SK-N-SH treated with all-trans-retinoic acid at 6 μM for 48 hours (cell line): ENCODE data around the gene CTNND2.

Source experiments
- ARNTL ChIP-seq: fragments of 450-650 bp; formaldehyde crosslinking; IDR thresholded peaks from 2 replicates; pipeline ENCODE4 v1.5.0; 2020; ENCODE audit warnings: low read depth, mild to moderate bottlenecking, moderate library complexity, borderline replicate concordance
- ESRRG ChIP-seq: fragments of 250-450 bp; sonication (Bioruptor Pico); IDR thresholded peaks from 2 replicates; pipeline ENCODE4 v1.6.1; 2021; ENCODE audit warnings: mild to moderate bottlenecking
- GLIS3 ChIP-seq: fragments of 250-450 bp; sonication (Bioruptor Pico); IDR thresholded peaks from 2 replicates; pipeline ENCODE4 v1.5.0; 2020; ENCODE audit warnings: mild to moderate bottlenecking, moderate library complexity
- OSR1 ChIP-seq: fragments of 250-450 bp; sonication (Bioruptor Pico); IDR thresholded peaks from 2 replicates; pipeline ENCODE4 v1.8.0; 2022; ENCODE audit warnings: moderate library complexity, mild to moderate bottlenecking, inconsistent platforms
- PPARA ChIP-seq: fragments of 250-450 bp; sonication (Bioruptor Pico); IDR thresholded peaks from 2 replicates; pipeline ENCODE4 v1.5.0; 2020; ENCODE audit warnings: mild to moderate bottlenecking, borderline replicate concordance
- RARB ChIP-seq: fragments of 250-450 bp; sonication (Bioruptor Pico); IDR thresholded peaks from 2 replicates; pipeline ENCODE4 v1.8.0; 2021; ENCODE audit warnings: mild to moderate bottlenecking, moderate library complexity
- SNAI2 ChIP-seq: fragments of 250-450 bp; sonication (Bioruptor Pico); IDR thresholded peaks from 2 replicates; pipeline ENCODE4 v1.5.0; 2020; ENCODE audit warnings: mild to moderate bottlenecking, moderate library complexity
- TCF4 ChIP-seq: fragments of 250-450 bp; sonication (Bioruptor Pico); IDR thresholded peaks from 2 replicates; pipeline ENCODE4 v1.8.0; 2021; ENCODE audit warnings: mild to moderate bottlenecking, moderate library complexity, borderline replicate concordance
- ZC3H10 ChIP-seq: fragments of 250-450 bp; sonication (Bioruptor Pico); IDR thresholded peaks from 2 replicates; pipeline ENCODE4 v1.5.1; 2021; ENCODE audit warnings: mild to moderate bottlenecking, moderate library complexity
- ZFP3 ChIP-seq: fragments of 250-450 bp; sonication (Bioruptor Pico); IDR thresholded peaks from 2 replicates; pipeline ENCODE4 v1.5.0; 2020; ENCODE audit warnings: mild to moderate bottlenecking, moderate library complexity
- ZFP30 ChIP-seq: fragments of 450-650 bp; formaldehyde crosslinking; IDR thresholded peaks from 2 replicates; pipeline ENCODE4 v1.5.0; 2022; ENCODE audit warnings: mild to moderate bottlenecking, moderate library complexity
- ZNF8 ChIP-seq: fragments of 450-650 bp; formaldehyde crosslinking; IDR thresholded peaks from 2 replicates; pipeline ENCODE4 v1.5.0; 2020; ENCODE audit warnings: mild to moderate bottlenecking, moderate library complexity
- TF ChIP-seq, protein P1 (sequence below): fragments of 250-450 bp; sonication (Bioruptor Pico); IDR thresholded peaks from 2 replicates; pipeline ENCODE4 v1.8.0; 2020; ENCODE audit warnings: mild to moderate bottlenecking, moderate library complexity, borderline replicate concordance
- TF ChIP-seq, protein P2 (sequence below): fragments of 250-450 bp; sonication (Bioruptor Pico); IDR thresholded peaks from 2 replicates; pipeline ENCODE4 v1.8.0; 2021; ENCODE audit warnings: low read depth, mild to moderate bottlenecking, moderate library complexity, borderline replicate concordance

DNA sequence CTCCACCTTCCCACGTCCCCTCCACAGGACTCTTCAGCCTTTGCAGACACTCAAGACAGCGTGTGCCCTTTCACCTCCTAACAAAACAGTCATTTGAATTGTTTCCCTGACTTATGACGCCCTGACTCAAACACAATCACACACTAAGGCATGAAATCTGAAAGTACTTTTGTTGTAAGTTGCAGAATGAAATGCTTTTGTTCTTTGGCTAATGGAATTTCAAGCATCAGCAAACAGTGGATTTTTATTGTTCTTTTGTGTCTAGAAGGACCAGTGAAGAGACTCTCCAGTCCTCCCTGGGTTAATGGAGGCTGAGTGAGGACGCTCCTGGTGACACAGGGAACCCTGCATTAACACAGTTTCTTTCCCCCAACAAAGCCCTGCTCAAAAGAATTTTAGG is 380.1 kb downstream of the CTNND2 start:
- TF ChIP-seq ESRRG (CRISPR knock-in tag), result no peak
- no peak for TF ChIP-seq ZC3H10
- TF ChIP-seq ZNF8, result no peak
- TF ChIP-seq, protein P1, sequence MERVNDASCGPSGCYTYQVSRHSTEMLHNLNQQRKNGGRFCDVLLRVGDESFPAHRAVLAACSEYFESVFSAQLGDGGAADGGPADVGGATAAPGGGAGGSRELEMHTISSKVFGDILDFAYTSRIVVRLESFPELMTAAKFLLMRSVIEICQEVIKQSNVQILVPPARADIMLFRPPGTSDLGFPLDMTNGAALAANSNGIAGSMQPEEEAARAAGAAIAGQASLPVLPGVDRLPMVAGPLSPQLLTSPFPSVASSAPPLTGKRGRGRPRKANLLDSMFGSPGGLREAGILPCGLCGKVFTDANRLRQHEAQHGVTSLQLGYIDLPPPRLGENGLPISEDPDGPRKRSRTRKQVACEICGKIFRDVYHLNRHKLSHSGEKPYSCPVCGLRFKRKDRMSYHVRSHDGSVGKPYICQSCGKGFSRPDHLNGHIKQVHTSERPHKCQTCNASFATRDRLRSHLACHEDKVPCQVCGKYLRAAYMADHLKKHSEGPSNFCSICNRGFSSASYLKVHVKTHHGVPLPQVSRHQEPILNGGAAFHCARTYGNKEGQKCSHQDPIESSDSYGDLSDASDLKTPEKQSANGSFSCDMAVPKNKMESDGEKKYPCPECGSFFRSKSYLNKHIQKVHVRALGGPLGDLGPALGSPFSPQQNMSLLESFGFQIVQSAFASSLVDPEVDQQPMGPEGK, result no peak
- TF ChIP-seq ARNTL (CRISPR knock-in tag), result no peak
- no peak for TF ChIP-seq PPARA (CRISPR knock-in tag)
- TF ChIP-seq GLIS3, result no peak
- TF ChIP-seq OSR1 (CRISPR knock-in tag), result no peak
- TF ChIP-seq, protein P2, sequence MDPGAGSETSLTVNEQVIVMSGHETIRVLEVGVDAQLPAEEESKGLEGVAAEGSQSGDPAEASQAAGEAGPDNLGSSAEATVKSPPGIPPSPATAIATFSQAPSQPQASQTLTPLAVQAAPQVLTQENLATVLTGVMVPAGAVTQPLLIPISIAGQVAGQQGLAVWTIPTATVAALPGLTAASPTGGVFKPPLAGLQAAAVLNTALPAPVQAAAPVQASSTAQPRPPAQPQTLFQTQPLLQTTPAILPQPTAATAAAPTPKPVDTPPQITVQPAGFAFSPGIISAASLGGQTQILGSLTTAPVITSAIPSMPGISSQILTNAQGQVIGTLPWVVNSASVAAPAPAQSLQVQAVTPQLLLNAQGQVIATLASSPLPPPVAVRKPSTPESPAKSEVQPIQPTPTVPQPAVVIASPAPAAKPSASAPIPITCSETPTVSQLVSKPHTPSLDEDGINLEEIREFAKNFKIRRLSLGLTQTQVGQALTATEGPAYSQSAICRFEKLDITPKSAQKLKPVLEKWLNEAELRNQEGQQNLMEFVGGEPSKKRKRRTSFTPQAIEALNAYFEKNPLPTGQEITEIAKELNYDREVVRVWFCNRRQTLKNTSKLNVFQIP (CRISPR knock-in tag), result no peak
- no peak for TF ChIP-seq ZFP30 (CRISPR knock-in tag)
- TF ChIP-seq TCF4 (CRISPR knock-in tag), result no peak
- no peak for TF ChIP-seq RARB
- no peak for TF ChIP-seq ZFP3 (CRISPR knock-in tag)
- no peak for TF ChIP-seq SNAI2
